Measurements from ENCODE around the gene PDE10A. TPM values are rescaled to one million over a fixed set of nuclear protein-coding genes. Genes with fewer than 3 reads are reported as not detected.

The PDE10A gene
- total and polyA plus RNA-seq, 2 of the 13 experiments (the other 11 are each of a cell fraction or from before 2014, with no cell fraction given) = not detected

DNA sequence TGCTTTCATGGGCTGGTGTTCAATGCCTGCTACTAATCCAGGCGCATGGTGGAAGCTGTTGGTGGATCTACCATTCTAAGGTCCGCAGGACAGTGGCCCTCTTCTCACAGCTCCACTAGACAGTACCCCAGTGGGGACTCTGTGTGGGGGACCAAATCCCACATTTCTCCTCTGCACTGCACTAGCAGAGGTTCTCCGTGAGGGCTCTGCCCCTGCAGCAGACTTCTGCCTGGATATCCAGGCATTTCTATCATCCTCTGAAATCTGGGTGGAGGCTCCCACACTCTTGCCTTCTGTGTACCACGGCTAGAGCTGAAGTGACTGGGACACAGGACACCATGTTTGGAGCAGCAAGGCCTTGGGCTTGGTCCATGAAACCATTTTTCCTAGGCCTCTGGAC is 219.6 kb downstream of the PDE10A start:
- H3K79me2 ChIP-seq (ENCODE audit: insufficient read depth, low read length) = no peaks in the 10 kb centered on the region
- FAIRE-seq (no peak), DNase-seq (ENCODE audit: low spot score) (no peak), ATAC-seq (no peak)
- intact Hi-C loops (cut with micrococcal nuclease; ENCODE audit: unreplicated experiment) = no loop called here
- BruUV-seq (replicated peaks) = no TSS peak
- no peak overlapping the region for H3K4me2 ChIP-seq (ENCODE audit: low read depth, low read length)
- H3K27me3 ChIP-seq (ENCODE audit: control insufficient read depth in 1 of 2, insufficient read depth in 2 of 2, low read length in 2 of 2) = peaks cover 0 to 2% of the 10 kb centered on the region in 2 experiments; a peak in 1 of 5 replicates
- no peak overlapping the region for H3K9ac ChIP-seq (ENCODE audit: insufficient read depth, low read depth, low read length)
- TF ChIP-seq, protein P1, sequence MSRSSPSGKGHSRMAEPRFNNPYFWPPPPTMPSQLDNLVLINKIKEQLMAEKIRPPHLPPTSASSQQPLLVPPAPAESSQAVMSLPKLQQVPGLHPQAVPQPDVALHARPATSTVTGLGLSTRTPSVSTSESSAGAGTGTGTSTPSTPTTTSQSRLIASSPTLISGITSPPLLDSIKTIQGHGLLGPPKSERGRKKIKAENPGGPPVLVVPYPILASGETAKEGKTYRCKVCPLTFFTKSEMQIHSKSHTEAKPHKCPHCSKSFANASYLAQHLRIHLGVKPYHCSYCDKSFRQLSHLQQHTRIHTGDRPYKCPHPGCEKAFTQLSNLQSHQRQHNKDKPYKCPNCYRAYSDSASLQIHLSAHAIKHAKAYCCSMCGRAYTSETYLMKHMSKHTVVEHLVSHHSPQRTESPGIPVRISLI (CRISPR knock-in tag; IDR thresholded peaks at IDR 0.05; ENCODE audit: borderline replicate concordance) = no peak
- TF ChIP-seq, protein P2, sequence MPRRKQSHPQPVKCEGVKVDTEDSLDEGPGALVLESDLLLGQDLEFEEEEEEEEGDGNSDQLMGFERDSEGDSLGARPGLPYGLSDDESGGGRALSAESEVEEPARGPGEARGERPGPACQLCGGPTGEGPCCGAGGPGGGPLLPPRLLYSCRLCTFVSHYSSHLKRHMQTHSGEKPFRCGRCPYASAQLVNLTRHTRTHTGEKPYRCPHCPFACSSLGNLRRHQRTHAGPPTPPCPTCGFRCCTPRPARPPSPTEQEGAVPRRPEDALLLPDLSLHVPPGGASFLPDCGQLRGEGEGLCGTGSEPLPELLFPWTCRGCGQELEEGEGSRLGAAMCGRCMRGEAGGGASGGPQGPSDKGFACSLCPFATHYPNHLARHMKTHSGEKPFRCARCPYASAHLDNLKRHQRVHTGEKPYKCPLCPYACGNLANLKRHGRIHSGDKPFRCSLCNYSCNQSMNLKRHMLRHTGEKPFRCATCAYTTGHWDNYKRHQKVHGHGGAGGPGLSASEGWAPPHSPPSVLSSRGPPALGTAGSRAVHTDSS (CRISPR knock-in tag; conservative IDR thresholded peaks at IDR 0.05) = no peak
- TF ChIP-seq MAZ (IDR thresholded peaks at IDR 0.05; ENCODE audit: borderline replicate concordance, low read depth, low read length) = no peak
- no peak for TF ChIP-seq MAZ (CRISPR knock-in tag; IDR thresholded peaks at IDR 0.05; ENCODE audit: low read depth)
- TF ChIP-seq ZSCAN21 (CRISPR knock-in tag; IDR thresholded peaks at IDR 0.05; ENCODE audit: borderline replicate concordance) = no peak
- no peak for TF ChIP-seq ZNF556 (CRISPR knock-in tag; IDR thresholded peaks at IDR 0.05; ENCODE audit: borderline replicate concordance)
- TF ChIP-seq JARID2 (CRISPR knock-in tag; IDR thresholded peaks at IDR 0.05; ENCODE audit: insufficient replicate concordance) = no peak
- TF ChIP-seq ZNF460 (CRISPR knock-in tag; IDR thresholded peaks at IDR 0.05; ENCODE audit: borderline replicate concordance) = no peak
- TF ChIP-seq ZBTB3 (CRISPR knock-in tag; IDR thresholded peaks at IDR 0.05; ENCODE audit: borderline replicate concordance, low read depth) = no peak
- no peak for TF ChIP-seq ZBTB7B (CRISPR knock-in tag; IDR thresholded peaks at IDR 0.05)
- no peak for TF ChIP-seq ZNF367 (CRISPR knock-in tag; IDR thresholded peaks at IDR 0.05; ENCODE audit: borderline replicate concordance)
- no peak for TF ChIP-seq ZNF589 (CRISPR knock-in tag; conservative IDR thresholded peaks at IDR 0.05)
- no peak for TF ChIP-seq BCL6 (CRISPR knock-in tag; IDR thresholded peaks at IDR 0.05)
- no peak for TF ChIP-seq ZNF44 (CRISPR knock-in tag; IDR thresholded peaks at IDR 0.05)
- no peak for TF ChIP-seq ZNF660 (CRISPR knock-in tag; IDR thresholded peaks at IDR 0.05; ENCODE audit: borderline replicate concordance, low read depth)
- no peak for TF ChIP-seq ZNF775 (CRISPR knock-in tag; IDR thresholded peaks at IDR 0.05; ENCODE audit: borderline replicate concordance)
- TF ChIP-seq, protein P3, sequence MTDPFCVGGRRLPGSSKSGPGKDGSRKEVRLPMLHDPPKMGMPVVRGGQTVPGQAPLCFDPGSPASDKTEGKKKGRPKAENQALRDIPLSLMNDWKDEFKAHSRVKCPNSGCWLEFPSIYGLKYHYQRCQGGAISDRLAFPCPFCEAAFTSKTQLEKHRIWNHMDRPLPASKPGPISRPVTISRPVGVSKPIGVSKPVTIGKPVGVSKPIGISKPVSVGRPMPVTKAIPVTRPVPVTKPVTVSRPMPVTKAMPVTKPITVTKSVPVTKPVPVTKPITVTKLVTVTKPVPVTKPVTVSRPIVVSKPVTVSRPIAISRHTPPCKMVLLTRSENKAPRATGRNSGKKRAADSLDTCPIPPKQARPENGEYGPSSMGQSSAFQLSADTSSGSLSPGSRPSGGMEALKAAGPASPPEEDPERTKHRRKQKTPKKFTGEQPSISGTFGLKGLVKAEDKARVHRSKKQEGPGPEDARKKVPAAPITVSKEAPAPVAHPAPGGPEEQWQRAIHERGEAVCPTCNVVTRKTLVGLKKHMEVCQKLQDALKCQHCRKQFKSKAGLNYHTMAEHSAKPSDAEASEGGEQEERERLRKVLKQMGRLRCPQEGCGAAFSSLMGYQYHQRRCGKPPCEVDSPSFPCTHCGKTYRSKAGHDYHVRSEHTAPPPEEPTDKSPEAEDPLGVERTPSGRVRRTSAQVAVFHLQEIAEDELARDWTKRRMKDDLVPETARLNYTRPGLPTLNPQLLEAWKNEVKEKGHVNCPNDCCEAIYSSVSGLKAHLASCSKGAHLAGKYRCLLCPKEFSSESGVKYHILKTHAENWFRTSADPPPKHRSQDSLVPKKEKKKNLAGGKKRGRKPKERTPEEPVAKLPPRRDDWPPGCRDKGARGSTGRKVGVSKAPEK (CRISPR knock-in tag; IDR thresholded peaks at IDR 0.05; ENCODE audit: borderline replicate concordance) = no peak
- H3K36me3 ChIP-seq (replicated peaks in 1 of 2; ENCODE audit: control insufficient read depth in 1 of 2, insufficient read depth in 2 of 2, low read length in 2 of 2) = no peaks in the 10 kb centered on the region
- H4K20me1 ChIP-seq (ENCODE audit: insufficient read depth, low read length) = no peaks in the 10 kb centered on the region
- POLR2A ChIA-PET = no interaction called here
- H3K9me3 ChIP-seq (ENCODE audit: low read length) = peaks cover 12% of the 10 kb centered on the region
- CTCF ChIA-PET (ENCODE audit: low intra/inter-chr PET ratio, low total read pairs) = no interaction called here
- no peak overlapping the region for H2AFZ ChIP-seq (ENCODE audit: low read length)
- 13% methylated on average over 4 of the region's 4 CpGs for WGBS (ENCODE audit: low lambda C conversion rate)
- H3K4me3 ChIP-seq (replicated peaks in 1 of 3; ENCODE audit: insufficient read depth in 1 of 3, low read depth in 2 of 3, low read length in 3 of 3) = no peak overlapping the region
- in situ Hi-C loops (cut with HindIII; ENCODE audit: extremely low pct_ligation_motif_present, low pct_unique_long_range_greater_than_20kb) = no loop called here
- no peaks in the 10 kb centered on the region for H3K4me1 ChIP-seq (ENCODE audit: insufficient read depth, low read length)
- no peak overlapping the region for H3K27ac ChIP-seq (ENCODE audit: extremely low read length, insufficient read depth, low read length)

Data from HepG2 (cell line).